CD4-positive, alpha-beta T cell treated with Interleukin-10 for 1 hour (primary cell): ENCODE measurements around the gene METTL25.

Experiments used
- DNase-seq: peaks from one replicate; pipeline ENCODE4 v3.0.0-alpha.2; 2020

Gene METTL25

DNA sequence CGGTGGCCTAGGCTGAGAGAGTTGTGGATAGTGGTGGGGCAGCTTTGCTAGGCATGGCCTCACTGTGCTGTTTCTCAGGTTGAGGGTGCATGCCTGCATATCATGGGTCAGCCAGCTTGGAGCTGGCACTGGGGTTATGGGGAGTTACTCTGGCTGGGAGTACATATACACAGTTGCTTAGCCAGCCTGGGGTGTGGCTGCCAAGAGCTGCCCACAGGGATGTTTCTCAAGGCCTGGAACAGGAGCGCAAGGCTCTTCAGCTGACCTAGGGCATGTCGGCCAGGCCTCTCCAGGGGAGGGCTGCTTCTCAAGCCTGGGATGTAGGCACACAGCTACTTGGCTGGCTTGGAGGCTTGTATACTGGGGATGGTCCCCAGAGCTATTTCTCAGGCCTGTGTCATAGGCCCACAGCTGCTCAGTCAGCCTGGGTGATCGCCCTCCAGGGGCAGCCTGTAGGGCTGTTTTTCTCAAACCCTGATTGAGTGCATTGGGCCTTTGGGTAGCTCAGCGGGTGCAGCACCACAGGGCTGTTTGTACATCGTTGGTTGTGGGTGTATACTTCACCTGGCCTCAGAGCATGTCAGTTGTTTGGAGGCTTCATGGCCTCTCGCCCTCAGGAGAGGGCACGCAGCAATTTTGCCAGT lies 114.9 kb downstream of the METTL25 start:
- DNase-seq, result no peak

DNA sequence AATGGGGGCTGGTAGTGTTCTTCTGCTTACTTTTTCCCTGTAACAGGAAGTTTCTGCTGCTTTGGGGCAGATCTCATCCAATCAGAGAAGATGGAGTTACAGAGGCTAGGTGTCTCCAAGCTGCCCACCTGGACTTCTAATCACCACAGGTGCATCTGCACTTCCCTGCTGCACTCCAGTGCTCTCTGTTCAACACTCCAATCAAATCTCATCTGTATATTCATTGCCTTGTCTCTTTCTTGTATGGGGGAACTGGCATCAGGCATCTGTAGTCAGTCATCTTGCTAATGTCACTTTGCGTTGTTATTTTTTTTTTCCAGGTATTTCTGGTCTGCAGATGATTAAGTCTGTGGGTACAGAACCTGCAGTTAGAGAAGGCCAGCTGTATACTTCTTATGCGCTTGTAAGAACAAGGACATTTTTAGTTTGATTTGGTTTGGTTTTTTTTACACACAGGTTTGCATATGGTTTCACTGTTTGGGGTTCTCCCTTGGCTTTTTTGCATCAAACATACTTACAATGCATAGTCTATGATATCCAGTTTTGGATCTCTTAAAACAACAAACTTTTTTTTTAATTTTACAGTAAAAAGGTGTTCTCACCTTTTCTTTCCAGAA lies 116.0 kb downstream of the METTL25 start:
- DNase-seq, result no peak

DNA sequence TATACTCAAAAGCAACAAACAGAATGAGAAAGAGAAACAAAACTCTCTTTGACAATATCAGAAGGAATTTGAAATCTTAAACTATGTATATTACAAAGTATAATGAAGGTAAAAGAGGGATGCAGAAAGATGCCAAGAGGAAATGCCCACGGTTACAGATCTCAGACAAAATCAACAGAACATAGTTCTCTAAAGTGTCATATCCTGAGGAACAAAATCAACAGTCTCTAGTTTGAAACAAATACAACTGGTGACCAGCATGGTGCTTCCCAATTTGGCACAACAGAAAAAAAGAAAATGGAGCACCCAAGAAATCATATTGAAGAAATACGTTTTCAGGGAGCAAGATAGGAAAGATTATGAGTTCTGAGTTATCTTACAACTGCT lies 116.5 kb downstream of the METTL25 start:
- no peak for DNase-seq

DNA sequence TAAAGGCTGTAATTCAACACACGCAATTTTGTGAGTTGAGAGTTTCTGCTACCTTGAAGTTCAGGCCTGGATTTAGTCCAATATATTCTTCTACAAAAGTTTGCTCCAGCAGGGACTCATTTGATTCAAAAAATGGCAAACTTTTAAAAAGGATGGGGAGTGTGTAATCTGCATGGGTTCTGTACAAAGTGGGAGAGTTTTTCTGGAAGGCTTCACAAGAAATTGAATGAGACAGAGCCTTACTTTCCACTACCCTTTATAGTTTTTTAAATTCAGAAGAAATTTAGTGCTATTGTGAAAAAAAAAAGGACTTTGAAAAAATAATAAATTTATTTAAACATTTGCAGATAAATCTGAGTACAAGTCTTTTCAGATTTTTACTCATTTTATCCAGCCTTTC lies 116.9 kb downstream of the METTL25 start:
- no peak for DNase-seq

DNA sequence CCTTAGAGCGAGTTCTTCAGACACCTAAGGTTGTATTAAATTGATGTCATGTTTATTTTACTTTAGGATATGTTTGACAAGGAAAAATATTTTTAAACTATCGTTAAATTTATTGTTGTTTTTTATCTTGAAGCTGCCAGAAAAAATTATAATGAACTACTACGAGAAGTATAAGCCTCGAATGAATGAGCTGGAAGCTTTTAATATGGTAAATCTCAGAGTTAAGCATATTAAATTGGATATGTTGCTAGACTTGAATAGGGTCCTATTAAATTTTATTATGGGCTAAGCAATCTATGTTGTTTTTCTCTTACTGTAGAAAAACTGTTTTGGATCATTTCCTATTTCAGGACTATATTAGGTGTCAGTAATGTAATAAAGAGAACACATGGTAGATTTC lies 118.2 kb downstream of the METTL25 start:
- no peak for DNase-seq

DNA sequence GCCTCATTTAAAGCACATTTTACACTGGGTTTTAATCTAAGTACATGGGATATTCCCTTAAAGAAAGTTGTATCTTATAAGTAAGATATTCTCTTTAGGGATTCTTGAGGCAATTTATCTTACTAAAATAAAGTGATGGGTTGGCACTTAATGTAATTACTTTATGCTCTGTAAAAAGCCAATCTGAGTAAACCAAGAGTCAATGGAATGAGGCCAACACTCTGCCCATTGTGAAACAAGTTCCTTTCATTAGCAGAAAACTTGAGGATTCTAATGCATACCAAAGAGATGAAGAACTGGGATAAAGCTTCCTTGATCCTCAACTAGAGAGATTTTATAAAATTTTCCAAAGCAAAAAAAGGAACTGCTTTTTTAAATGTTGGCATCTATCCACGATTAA lies 121.2 kb downstream of the METTL25 start:
- no peak for DNase-seq

DNA sequence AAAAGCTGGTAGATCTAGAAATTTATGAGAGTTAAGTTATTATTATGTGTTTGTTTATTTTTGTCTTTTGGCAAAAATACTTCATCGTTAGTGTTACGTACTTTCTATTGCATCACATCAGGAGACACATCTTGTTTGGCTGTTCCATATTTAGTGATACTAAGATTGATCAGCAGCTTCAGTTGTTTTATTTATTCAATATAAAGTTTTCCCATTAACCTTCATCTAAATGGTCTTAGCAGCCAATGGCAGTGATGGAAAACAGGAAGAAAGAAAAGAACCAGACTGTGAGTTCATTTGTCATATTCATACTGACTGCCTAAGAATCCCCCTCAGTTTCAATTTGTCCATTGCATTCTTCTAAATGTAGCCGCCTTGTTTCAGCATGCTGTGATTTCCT lies 122.3 kb downstream of the METTL25 start:
- DNase-seq, result no peak

DNA sequence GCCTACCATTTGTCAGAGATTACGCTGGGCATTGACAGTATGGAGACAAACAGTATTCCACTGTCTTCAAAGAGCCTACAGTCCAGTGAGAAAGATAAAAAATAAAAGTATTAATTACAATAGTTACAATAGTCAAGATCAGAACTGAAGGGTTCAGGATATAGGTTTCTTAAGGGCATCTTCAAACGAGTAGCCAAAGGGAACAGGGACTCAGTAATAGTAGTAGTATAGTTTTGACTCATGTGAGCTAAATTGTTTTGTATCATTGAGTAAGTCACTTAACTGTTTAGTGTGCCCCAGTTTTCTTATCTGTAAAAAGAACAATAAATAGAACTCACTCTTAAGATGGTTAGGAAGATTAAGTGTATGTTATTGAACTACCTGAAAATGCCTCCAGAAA lies 123.6 kb downstream of the METTL25 start:
- DNase-seq, result no peak

DNA sequence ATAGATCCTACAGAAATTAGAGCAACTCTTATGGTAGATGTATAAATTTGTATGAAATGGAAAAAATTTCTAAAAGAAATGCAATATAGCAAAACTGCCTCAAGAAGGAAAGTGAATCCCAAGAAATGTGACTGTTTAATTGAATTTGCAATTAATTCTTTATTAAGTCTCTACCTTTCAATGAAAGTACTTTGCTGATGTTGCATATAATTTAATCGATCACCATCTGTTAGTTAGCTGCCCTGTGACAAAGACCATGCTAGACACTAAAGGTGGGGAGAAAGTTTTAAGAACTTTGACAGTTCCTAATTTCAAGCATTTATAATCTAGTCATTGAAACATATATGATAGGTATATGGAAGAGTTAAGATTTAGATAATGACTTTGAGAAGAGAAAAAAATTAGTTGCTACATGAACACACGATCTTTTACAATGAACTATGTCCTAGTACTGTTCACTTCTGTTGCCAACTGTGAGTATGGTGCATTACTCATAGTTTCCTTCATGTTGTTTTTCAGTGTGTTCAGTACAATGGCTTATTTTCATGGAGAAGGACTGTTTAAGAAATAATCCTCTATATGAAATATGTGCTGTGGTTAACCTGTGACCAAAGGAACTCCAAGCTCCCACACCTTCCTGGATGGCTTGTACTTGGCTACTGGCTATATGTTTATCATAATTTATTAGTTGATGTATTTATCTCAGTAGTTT lies 128.4 kb downstream of the METTL25 start:
- no peak for DNase-seq

DNA sequence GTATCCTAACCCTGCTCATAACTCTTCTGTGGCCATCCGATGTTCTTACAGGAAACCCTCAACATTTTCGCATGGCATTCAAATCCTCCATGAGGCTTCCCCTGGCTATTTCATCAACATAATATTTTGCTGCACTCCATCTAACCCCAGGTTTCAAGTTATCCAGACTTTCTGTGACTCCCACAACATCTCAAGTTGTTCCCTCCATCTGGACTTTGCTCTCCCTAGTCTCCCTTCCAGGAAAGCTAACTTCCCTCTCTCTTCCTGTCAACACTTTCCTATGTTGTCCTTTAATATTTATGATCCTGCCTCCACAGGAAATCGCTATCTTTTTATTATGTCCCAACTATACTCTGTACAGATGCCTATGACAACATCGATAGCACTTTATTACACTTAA lies 146.1 kb downstream of the METTL25 start:
- no peak for DNase-seq

DNA sequence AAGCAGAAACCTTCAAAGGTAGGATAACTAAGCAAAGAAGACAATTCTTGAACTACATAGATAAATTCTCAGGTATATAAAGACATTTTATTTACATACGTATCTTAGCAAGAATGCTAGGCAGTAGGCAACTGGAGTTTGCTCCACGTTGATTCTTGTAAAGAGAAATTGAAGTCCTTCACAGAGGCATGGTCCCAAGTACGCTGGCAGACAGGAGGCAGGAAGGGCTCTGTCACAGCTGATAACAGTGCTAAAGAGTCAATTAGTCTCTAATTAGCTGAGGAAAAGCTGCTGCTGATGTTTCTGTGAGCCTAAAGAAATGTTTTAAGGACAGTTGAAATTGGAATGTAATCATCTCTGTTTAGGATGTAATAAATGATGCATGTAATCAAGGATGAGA lies 146.8 kb downstream of the METTL25 start:
- DNase-seq, result no peak

DNA sequence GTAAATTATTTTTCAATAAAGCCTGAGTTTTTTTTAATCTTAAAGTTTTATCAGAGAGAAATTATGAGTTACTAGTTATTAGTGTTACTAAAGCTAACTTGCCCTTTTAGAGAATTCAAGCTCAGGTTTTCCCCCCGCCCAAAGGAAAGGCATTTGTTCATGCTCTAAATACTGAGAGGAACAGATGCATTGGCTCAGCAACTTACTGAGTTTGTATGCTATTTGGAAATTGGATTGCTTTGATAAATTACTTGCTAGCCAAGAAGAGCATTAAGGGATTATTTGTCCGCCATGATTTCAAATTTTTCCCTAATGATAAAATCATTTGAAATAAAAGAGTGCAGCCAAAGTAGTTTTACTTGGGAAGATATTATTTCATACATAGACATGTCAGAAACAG lies 149.4 kb downstream of the METTL25 start:
- DNase-seq, result no peak

DNA sequence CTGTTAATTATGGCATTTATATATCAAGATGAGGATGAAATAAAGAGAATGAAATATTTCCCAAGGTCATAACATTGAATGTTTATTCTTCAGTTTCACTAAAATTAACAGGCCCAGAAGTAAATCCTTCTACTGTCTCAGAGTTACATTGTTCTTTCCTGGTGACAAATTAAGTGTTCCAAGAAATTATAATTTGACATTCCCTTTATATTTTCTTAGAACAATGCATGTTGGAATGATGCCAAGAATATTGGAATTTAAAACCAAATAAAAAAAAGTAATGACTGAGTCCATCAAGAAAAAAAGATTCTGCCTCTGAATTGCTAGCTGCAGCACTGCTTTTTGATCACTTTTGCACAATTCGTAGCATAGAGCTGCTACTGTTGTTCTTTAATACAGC lies 152.1 kb downstream of the METTL25 start:
- no peak for DNase-seq

DNA sequence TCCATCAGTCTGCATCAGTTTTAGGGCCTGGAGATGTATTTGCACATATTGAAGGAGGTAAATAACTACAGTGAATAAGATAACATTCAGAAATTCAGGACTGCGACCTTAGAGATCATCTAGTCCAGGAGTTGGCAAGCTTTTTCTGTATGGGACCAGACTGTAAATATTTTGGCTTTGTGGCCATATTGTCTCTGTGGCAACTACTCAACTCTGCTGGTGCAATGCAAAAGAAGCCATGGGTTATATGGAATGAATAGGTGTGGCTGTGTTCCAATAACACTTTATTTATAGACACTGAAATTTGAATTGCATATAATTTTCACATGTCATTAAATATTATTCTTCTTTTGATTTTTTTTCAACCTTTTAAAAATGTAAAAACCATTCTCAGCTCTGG lies 156.6 kb downstream of the METTL25 start:
- DNase-seq, result no peak

DNA sequence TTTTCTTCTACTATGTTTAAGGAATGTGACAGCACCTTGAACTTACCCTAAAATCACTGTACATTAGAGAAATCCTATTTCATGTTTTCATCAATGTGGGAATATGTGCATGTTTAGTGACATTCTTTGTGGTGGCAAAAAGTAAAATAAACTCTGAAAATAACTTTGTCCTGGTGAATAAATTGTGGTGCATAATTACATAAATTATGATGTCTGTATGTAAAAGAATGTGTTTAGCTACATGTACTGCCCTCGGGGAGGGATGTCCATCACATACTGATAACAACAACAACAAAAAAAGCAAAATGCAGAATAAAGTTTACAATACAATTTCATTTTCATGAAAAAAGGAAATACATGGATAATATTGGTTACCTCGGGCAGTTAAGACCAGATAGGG lies 157.3 kb downstream of the METTL25 start:
- no peak for DNase-seq

DNA sequence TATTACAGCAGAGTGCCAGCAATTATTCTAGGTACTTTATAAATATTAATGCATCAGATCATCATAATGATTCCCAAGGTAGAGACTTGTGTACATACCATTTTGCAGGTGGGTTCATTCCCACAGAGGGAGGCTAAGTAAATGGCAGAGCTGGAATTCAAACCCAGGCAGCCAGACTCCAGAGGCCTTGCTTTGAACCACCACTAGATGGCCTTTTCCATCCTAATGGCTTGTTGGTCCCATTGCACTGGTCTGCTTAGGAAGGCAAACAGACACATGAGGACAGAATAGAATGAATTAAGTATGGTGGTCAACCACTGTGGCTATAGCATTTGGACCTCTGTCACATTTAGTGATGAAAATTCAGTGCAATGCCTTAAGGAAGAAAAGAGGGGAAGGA lies 158.7 kb downstream of the METTL25 start:
- no peak for DNase-seq

DNA sequence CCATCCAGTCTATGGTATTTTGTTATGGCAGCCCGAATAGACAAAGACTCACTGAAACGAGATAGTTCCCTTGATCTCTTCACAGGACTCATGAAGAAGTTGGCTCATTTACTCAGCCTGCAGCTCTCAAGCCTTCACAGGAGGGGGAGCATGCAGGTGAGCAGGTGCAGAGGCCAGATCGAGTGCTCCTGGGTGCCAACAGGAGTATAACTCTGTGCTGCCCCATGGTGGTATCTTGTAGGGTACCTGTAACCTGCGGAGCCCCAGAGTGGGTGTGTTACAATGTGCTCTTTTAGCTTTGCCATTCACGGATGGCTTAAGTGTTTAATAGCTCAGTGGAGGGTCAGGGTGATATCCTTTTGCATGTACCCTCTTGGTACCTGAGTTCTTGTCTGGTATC lies 159.5 kb downstream of the METTL25 start:
- DNase-seq, result no peak

DNA sequence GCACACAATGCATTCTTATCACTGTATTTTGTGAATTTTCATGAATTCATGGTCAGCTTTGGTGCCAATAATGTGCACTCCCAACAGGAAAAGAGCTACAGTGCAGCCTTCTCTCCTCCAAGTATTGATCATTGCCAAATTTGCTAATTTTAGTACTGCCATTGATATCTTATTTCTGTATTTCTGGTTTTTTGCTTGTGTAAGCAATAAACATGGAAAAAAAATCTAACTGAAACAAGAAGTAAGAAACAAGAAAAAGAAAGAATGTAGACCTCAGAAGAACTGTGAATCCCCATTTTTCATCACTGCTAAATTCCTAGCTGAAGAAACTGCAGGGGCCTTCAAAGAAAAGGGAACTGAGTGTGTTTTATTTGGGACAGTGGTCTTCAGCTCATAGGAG lies 161.2 kb downstream of the METTL25 start:
- DNase-seq, result no peak

DNA sequence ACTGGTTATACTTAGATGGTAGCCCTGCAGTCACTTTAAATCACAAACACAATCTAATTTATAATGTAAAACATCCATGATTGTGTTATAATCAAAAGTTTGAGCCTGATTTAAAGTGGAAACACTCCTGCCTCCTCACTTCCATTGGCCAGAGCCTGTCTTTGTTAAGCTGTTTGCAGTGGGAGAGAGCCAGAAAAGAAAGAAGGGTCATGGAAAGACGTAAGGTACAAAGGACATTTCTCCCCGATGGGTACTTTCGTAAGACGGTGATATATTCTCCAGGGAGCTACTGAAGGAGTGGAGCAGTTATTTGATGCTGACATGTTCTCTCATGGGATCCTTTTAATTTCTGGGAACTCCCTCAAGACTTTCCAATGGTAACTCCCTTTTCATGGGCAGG lies 164.0 kb downstream of the METTL25 start:
- no peak for DNase-seq

DNA sequence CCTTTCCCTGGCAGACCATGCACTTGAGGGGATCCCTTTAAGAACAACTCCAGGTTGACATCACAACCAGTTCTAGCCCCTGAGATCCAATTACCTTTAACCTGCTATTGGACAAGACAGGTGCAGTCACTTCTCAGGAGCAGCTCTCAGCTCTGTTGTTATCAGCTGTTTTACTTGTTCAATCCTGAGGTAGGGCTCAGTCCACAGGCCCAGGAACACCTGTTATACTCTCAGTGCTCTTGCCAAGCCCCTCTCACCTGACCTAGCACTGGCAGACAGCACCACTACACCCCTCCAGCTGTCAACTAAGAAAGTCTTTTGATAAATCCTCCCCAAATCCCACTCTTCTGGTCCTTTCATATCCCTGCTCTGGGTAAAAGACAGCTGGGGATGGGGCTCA lies 164.4 kb downstream of the METTL25 start:
- no peak for DNase-seq

DNA sequence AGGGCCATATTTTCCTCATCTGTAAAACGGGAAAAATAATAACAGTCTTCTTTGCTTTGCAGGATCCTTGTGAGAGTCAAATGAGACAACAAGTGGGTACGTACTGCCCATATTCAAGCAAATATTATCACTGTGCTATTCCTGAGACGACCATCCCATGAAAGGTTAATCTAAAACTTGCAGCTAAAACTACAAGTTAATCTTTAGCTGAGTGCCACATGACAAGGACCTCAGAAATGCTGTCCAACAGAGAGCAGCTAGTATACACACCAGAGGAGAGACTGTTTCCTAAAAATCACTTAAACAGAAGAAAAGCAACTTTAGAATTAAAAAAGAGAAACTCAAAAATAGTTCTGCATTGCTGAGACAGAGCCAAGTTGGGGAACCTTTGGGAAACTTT lies 165.7 kb downstream of the METTL25 start:
- DNase-seq, result no peak

DNA sequence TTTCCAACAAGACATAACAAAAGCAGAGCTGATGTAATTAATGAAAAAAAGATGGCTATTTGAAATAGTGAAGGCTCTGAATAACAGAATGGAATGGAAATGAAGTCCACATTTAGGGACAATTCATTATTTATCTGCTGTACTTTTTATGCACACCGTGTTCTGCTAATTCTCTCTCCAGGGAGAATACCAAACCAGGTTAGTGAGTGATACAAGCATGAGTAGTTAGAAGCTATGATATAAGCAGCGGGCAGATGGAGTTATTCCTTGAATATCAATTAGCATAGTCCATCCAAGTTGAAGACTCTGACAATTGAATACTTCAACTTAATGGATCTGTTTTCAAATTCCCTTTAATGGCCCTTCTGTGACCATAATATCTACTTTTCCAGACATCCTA lies 166.3 kb downstream of the METTL25 start:
- DNase-seq, result no peak

DNA sequence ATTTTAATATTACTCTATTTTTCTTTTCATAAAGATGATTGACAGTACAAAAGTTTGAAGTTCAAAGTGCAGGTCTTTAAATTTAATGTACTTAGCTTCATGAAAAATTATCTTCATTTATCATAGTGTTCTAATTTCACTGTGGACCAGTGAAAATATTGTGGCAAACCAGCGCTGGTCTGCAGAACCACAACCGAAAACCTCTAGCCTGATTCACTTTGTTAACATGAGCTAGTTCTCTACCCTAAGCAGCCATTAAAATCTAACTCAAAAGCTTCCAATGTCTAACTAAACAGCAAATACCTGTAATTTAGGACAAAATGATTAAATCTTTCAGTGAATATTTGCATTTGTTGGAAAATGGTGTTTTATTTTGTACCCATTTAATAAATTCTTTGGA lies 167.3 kb downstream of the METTL25 start:
- no peak for DNase-seq

DNA sequence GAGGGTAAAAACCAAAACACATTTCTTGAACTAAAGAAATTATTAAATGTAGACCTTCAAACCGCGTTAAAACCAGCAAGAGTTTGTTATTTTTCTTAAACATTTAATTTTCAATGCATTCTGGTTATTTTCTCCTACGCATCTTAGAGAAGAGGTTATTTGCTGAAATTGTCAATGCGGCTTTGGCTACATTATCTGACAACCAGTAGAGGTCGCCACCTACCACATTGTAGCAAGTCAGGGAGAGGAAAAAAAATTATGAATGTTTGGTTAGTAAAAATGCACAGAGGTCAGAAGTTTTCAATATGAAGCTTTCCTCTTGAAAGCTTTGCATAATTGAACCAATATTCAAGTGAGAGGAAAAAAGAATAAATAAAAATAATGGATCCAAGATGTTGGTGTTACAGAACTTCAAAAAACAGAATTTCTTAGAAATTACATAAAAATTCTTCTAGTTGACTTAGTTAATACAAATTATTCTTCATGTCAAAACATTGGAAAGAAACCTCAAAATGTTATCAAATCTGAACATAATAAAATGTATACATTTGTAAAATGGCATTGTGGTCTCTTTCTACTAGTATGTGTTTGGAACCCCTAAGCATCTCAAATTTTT lies 168.9 kb downstream of the METTL25 start:
- DNase-seq, result peak; percentile 37
